Transverse colon (tissue), 4 donors: ENCODE measurements around the gene MON1A. TPM values are rescaled to one million over a fixed set of nuclear protein-coding genes. Genes with fewer than 3 reads are reported as not detected.
"Not testable (repeated sequence)": the region's sequence is repeated elsewhere in the genome, so short reads cannot be mapped to it uniquely, and the experiment has no call there.

Experiments used
- DNase-seq: peaks from one replicate; pipeline ENCODE4 v3.0.0-alpha.2; 2019
- H3K27ac ChIP-seq, 4 donors: fragments of 200-600 bp; sonication (generic); 2 replicates each; pipeline ENCODE4 v1.5.1; 2016 to 2018; ENCODE audit warnings: inconsistent platforms in 4 of 4
- H3K27me3 ChIP-seq: fragments of 200-600 bp; sonication (generic); 2 replicates; pipeline ENCODE4 v1.5.1; 2017; ENCODE audit warnings: inconsistent platforms
- H3K36me3 ChIP-seq, 4 donors: fragments of 200-600 bp; sonication (generic); 2 replicates each; pipeline ENCODE4 v1.5.1; 2017 to 2019; ENCODE audit warnings: inconsistent platforms in 4 of 4
- H3K4me1 ChIP-seq, 4 donors: fragments of 200-600 bp; sonication (generic); 2 replicates each; pipeline ENCODE4 v1.5.1; 2017 to 2020; ENCODE audit warnings: inconsistent platforms in 4 of 4
- H3K4me3 ChIP-seq, 4 donors: fragments of 200-600 bp; sonication (generic); 1 replicate in 1 of 4; 2 replicates in 3 of 4; pipeline versions ENCODE4 v1.5.1 to v1.6.1; 2017 to 2019; ENCODE audit warnings: inconsistent platforms in 4 of 4
- H3K9me3 ChIP-seq, 2 donors: fragments of 200-600 bp; sonication (generic); 2 replicates each; pipeline ENCODE4 v1.5.1; 2017 to 2019; ENCODE audit warnings: inconsistent platforms in 2 of 2
- CTCF ChIP-seq, 5 experiments: fragments of 200-600 bp in 3 of 5; fragments of 450-650 bp in 2 of 5; sonication (generic) in 3 of 5; IDR thresholded peaks; 1 replicate in 2 of 5; 2 replicates in 3 of 5; pipeline ENCODE4 v1.5.1; 2016 to 2017; ENCODE audit warnings: antibody characterized with exemption in 5 of 5, inconsistent platforms in 3 of 5, mild to moderate bottlenecking in 2 of 5, moderate library complexity in 1 of 5
- EP300 ChIP-seq: sonication (generic); formaldehyde crosslinking; IDR thresholded peaks from one replicate; pipeline ENCODE4 v1.6.1; 2017; ENCODE audit warnings: antibody characterized with exemption, low read depth
- POLR2A ChIP-seq: fragments of 450-650 bp; IDR thresholded peaks from one replicate; pipeline ENCODE4 v1.6.1; 2016; ENCODE audit warnings: antibody characterized with exemption, mild to moderate bottlenecking, moderate library complexity
- POLR2AphosphoS5 ChIP-seq, 3 donors: sonication (generic); formaldehyde crosslinking; IDR thresholded peaks; one replicate each; pipeline ENCODE4 v1.6.1; 2016; ENCODE audit warnings: antibody characterized with exemption in 3 of 3
- WGBS, 2 donors: methylation state at CpG; one replicate each; pipeline ENCODE4 v1.1.5; 2018; ENCODE audit warnings: low coverage in 1 of 2; 5-methylcytosine and 5-hydroxymethylcytosine counted together
- in situ Hi-C, 4 donors: fragments of 200-750 bp; cut with MboI; loops; one replicate each; pipeline versions ENCODE4 v1.15.0 to v1.15.1; 2017; ENCODE audit warnings: low sequenced_read_pairs in 3 of 4, low pct_ligation_motif_present in 1 of 4, low pct_unique_long_range_greater_than_20kb in 1 of 4
- intact Hi-C: fragments of 100-400 bp; cut with DNase I; formaldehyde crosslinking; loops from one replicate; pipeline ENCODE4 v1.15.1; 2023; ENCODE audit warnings: low total_unique reads
- total RNA-seq, 4 donors: library from RNA; depleted of rRNA; stranded (reverse); fragments of >200 nt; gene quantifications; one replicate each; pipeline ENCODE4 v1.1.0, GENCODE V29; 2016

The MON1A gene
- total RNA-seq, 4 donors from 2014 or later, result 0.80 to 10.5 (median 8.7) TPM

GRCh38 chr3:49926117-49926728 is 3.4 kb downstream of the MON1A start:
- DNase-seq, result no peak
- Histone ChIP-seq H3K27me3 (no peaks in the 10 kb centered on the region), H3K4me3 (no peak overlapping the region), H3K27ac (no peak overlapping the region), H3K4me1 (peaks cover 10 to 22% (median 16%) of the 10 kb centered on the region in 4 donors), H3K9me3 (no peaks in the 10 kb centered on the region), H3K36me3 (no peaks in the 10 kb centered on the region)
- in situ Hi-C loops (no loop called here), intact Hi-C loops (no loop called here)
- no peak for TF ChIP-seq POLR2A
- TF ChIP-seq CTCF (IDR thresholded peaks at IDR 0.05), result no peak
- no peak for TF ChIP-seq POLR2AphosphoS5 (IDR thresholded peaks at IDR 0.05)
- TF ChIP-seq EP300, result no peak
- whole genome bisulfite sequencing, 2 donors, result 78 to 89% methylated on average over 4 of the region's 4 CpGs

- Histone ChIP-seq H3K4me3 (no peak overlapping the region), H3K4me1 (peaks cover 8 to 18% (median 15%) of the 10 kb centered on the region in 4 donors), H3K9me3 (no peaks in the 10 kb centered on the region), H3K27ac (no peak overlapping the region), H3K27me3 (no peaks in the 10 kb centered on the region), H3K36me3 (no peaks in the 10 kb centered on the region)
- intact Hi-C loops, result no loop called here
- TF ChIP-seq POLR2A, result no peak
- TF ChIP-seq POLR2AphosphoS5 (IDR thresholded peaks at IDR 0.05), result no peak
- TF ChIP-seq CTCF (IDR thresholded peaks at IDR 0.05), result no peak
- no peak for TF ChIP-seq EP300
- no peak for DNase-seq
- in situ Hi-C loops, result no loop called here
- WGBS, 2 donors, result 97% methylated on average over 2 of the region's 2 CpGs; no CpG with 5 or more reads in 1 of the 2 donors
Observed at GRCh38 chr3:49925485-49925884, 4.1 kb downstream of the MON1A start.

- Histone ChIP-seq H3K27me3 (no peaks in the 10 kb centered on the region), H3K36me3 (no peaks in the 10 kb centered on the region), H3K9me3 (no peaks in the 10 kb centered on the region), H3K27ac (no peak overlapping the region), H3K4me1 (peaks cover 6 to 13% (median 11%) of the 10 kb centered on the region in 4 donors), H3K4me3 (no peak overlapping the region)
- 72% methylated on average over 2 of the region's 2 CpGs; no CpG with 5 or more reads in 1 of the 2 donors for WGBS, 2 donors
- TF ChIP-seq CTCF (IDR thresholded peaks at IDR 0.05) (no peak), POLR2AphosphoS5 (IDR thresholded peaks at IDR 0.05) (no peak), EP300 (no peak)
- in situ Hi-C loops, result no loop called here
- DNase-seq, result no peak
- intact Hi-C loops, result no loop called here
Observed at GRCh38 chr3:49924683-49925082, 4.9 kb downstream of the MON1A start.

GRCh38 chr3:49917806-49918590 is 11.6 kb downstream of the MON1A start:
- intact Hi-C loops, H3K4me3 ChIP-seq, H3K9me3 ChIP-seq, H3K27me3 ChIP-seq, H3K27ac ChIP-seq, H3K4me1 ChIP-seq, H3K36me3 ChIP-seq, DNase-seq, in situ Hi-C loops: not testable (repeated sequence)
- WGBS, 2 donors, result 86 to 93% methylated on average over 6 to 19 of the region's 19 CpGs
